HCT116 (cell line): Measurements from ENCODE around the gene KRIT1. TPM values are rescaled to one million over a fixed set of nuclear protein-coding genes. Genes with fewer than 3 reads are reported as not detected.

ENCODE experiments used
- ATAC-seq: fragments of 200-7000 bp; cut with Tn5 transposase; 2 replicates; pipeline ENCODE4 v1.9.1; 2020; ENCODE audit warnings: mild to moderate bottlenecking, moderate library complexity
- BruUV-seq: library from RNA; stranded (reverse); fragments of 400-500 nt; replicated peaks from 2 replicates; lab custom pipeline; 2021; lab: Mats Ljungman, UMichigan
- CTCF ChIA-PET: fragments of 300-600 bp; sonication (Branson Sonifier 250); formaldehyde crosslinking; loops from one replicate; lab custom pipeline; 2021; ENCODE audit warnings: antibody characterized with exemption; lab: Charles Lee
- POLR2A ChIA-PET: fragments of 300-600, 350-600 bp; sonication (Branson Sonifier 250); formaldehyde crosslinking; loops from one replicate; lab custom pipeline; 2021; ENCODE audit warnings: antibody characterized with exemption; lab: Charles Lee
- RAD21 ChIA-PET, 2 experiments: fragments of 300-600 bp; sonication (Branson Sonifier 250); formaldehyde crosslinking; loops; one replicate each; lab custom pipeline; 2023; ENCODE audit warnings: low total read pairs in 2 of 2; ENCODE audit not compliant: uncharacterized antibody in 2 of 2, unreplicated experiment in 2 of 2, low non-redundant PET in 1 of 2; lab: Charles Lee
- DNase-seq: peaks from one replicate; pipeline ENCODE4 v3.0.0-alpha.2; 2010; ENCODE audit warnings: low read depth, low spot score
- H2AFZ ChIP-seq: fragments of 200-600 bp; shearing (Covaris generic), sonication (generic); 2 replicates; pipeline ENCODE4 v1.6.1; 2017; ENCODE audit warnings: low read depth, mixed run types, mixed read lengths, antibody characterized with exemption, low read length; ENCODE audit not compliant: poor library complexity, severe bottlenecking
- H3K27ac ChIP-seq: 2 replicates; pipeline ENCODE4 v1.5.1; 2012; ENCODE audit warnings: low read depth, low read length
- H3K27me3 ChIP-seq: fragments of 200-600 bp; sonication (generic); 2 replicates; pipeline ENCODE4 v1.6.1; 2016; ENCODE audit warnings: mixed run types, low read length, mixed read lengths; ENCODE audit not compliant: insufficient read depth
- H3K36me3 ChIP-seq, 2 experiments: fragments of 200-500 bp in 1 of 2; fragments of 200-600 bp in 1 of 2; sonication (Bioruptor generic) in 1 of 2; sonication (generic) in 1 of 2; 2 replicates each; pipeline versions ENCODE4 v1.5.1 to v1.6.1; 2014 to 2016; ENCODE audit warnings: low read length in 2 of 2, inconsistent platforms in 1 of 2, mixed read lengths in 1 of 2, mixed run types in 1 of 2; ENCODE audit not compliant: insufficient read depth in 2 of 2, control insufficient read depth in 1 of 2
- H3K4me1 ChIP-seq, 2 experiments: fragments of 200-600 bp in 1 of 2; sonication (generic) in 1 of 2; 2 replicates each; pipeline versions ENCODE4 v1.5.1 to v1.6.1; 2012 to 2017; ENCODE audit warnings: low read length in 2 of 2, inconsistent platforms in 1 of 2, mild to moderate bottlenecking in 1 of 2, mixed read lengths in 1 of 2, mixed run types in 1 of 2, moderate library complexity in 1 of 2; ENCODE audit not compliant: insufficient read depth in 2 of 2, control insufficient read depth in 1 of 2
- H3K4me2 ChIP-seq: fragments of 200-600 bp; sonication (generic); 2 replicates; pipeline ENCODE4 v1.6.1; 2017; ENCODE audit warnings: mixed run types, low read length, mixed read lengths
- H3K4me3 ChIP-seq, 2 experiments: fragments of 200-600 bp in 1 of 2; sonication (generic) in 1 of 2; replicated peaks in 1 of 2; 2 replicates each; pipeline ENCODE4 v1.5.1; 2011 to 2016; ENCODE audit warnings: low read length in 2 of 2, control low read depth in 1 of 2, low read depth in 1 of 2, mild to moderate bottlenecking in 1 of 2, mixed read lengths in 1 of 2, mixed run types in 1 of 2
- H3K79me2 ChIP-seq: fragments of 200-600 bp; sonication (generic); 2 replicates; pipeline ENCODE4 v1.6.1; 2017; ENCODE audit warnings: mild to moderate bottlenecking, mixed run types, low read length, moderate library complexity, mixed read lengths; ENCODE audit not compliant: insufficient read depth
- H3K9ac ChIP-seq: fragments of 200-600 bp; sonication (generic); 2 replicates; pipeline ENCODE4 v1.6.1; 2016; ENCODE audit warnings: low read length, mixed read lengths
- H3K9me2 ChIP-seq: fragments of 200-600 bp; sonication (generic), shearing (Covaris generic); 2 replicates; pipeline ENCODE4 v1.6.1; 2017; ENCODE audit warnings: mixed run types, mild to moderate bottlenecking, moderate library complexity; ENCODE audit not compliant: insufficient read depth
- H3K9me3 ChIP-seq, 2 experiments: fragments of 200-500 bp in 1 of 2; fragments of 200-600 bp in 1 of 2; sonication (Bioruptor generic) in 1 of 2; sonication (generic) in 1 of 2; 2 replicates each; pipeline ENCODE4 v1.6.1; 2014 to 2017; ENCODE audit warnings: low read length in 2 of 2, mixed read lengths in 2 of 2, inconsistent platforms in 1 of 2, low read depth in 1 of 2, mild to moderate bottlenecking in 1 of 2, mixed run types in 1 of 2, moderate library complexity in 1 of 2; ENCODE audit not compliant: control insufficient read depth in 1 of 2, insufficient read depth in 1 of 2
- H4K20me1 ChIP-seq: fragments of 200-600 bp; sonication (generic), shearing (Covaris generic); 2 replicates; pipeline ENCODE4 v1.6.1; 2017; ENCODE audit warnings: mixed run types, mild to moderate bottlenecking, moderate library complexity; ENCODE audit not compliant: insufficient read depth
- CBX3 ChIP-seq: IDR thresholded peaks from 2 replicates; pipeline ENCODE4 v1.6.1; 2012; ENCODE audit warnings: low read depth
- CEBPB ChIP-seq: IDR thresholded peaks from 2 replicates; pipeline ENCODE4 v1.6.1; 2012; ENCODE audit warnings: low read depth
- EZH2 ChIP-seq: fragments of 200-600 bp; sonication (generic); IDR thresholded peaks from 2 replicates; pipeline ENCODE4 v1.6.1; 2017; ENCODE audit warnings: antibody characterized with exemption, mixed run types
- FOSL1 ChIP-seq: IDR thresholded peaks from 2 replicates; pipeline ENCODE4 v1.6.1; 2012; ENCODE audit warnings: low read depth
- JUND ChIP-seq: IDR thresholded peaks from 2 replicates; pipeline ENCODE4 v1.6.1; 2012
- POLR2AphosphoS5 ChIP-seq: IDR thresholded peaks from 2 replicates; pipeline ENCODE4 v1.6.1; 2011; ENCODE audit warnings: mild to moderate bottlenecking, low read depth, low read length, moderate library complexity
- RAD21 ChIP-seq: IDR thresholded peaks from 2 replicates; pipeline ENCODE4 v1.6.1; 2012; ENCODE audit warnings: low read depth, mild to moderate bottlenecking
- SIN3A ChIP-seq: IDR thresholded peaks from 2 replicates; pipeline ENCODE4 v1.6.1; 2012; ENCODE audit warnings: low read depth
- SP1 ChIP-seq: IDR thresholded peaks from 2 replicates; pipeline ENCODE4 v1.6.1; 2012; ENCODE audit warnings: low read depth
- TCF7L2 ChIP-seq: IDR thresholded peaks from 2 replicates; pipeline ENCODE4 v1.7.0; 2011; ENCODE audit warnings: borderline replicate concordance, inconsistent platforms; ENCODE audit not compliant: insufficient read depth, insufficient read length; ENCODE audit errors: extremely low read depth
- ZFX ChIP-seq: fragments of 450-650 bp; IDR thresholded peaks from 2 replicates; pipeline ENCODE4 v1.6.1; 2017
- intact Hi-C: fragments of 100-400 bp; cut with micrococcal nuclease; formaldehyde crosslinking; loops from 2 replicates; pipeline ENCODE4 v1.10.0; 2022
- total RNA-seq: library from RNA; stranded (reverse); gene quantifications from one replicate; pipeline ENCODE4 v1.2.1, GENCODE V29; 2021; ENCODE audit not compliant: unreplicated experiment
- TF ChIP-seq, protein P1 (sequence below), 3 experiments: fragments of 200-600 bp in 1 of 3; sonication (generic) in 1 of 3; IDR thresholded peaks in 2 of 3; conservative IDR thresholded peaks in 1 of 3; 2 replicates each; pipeline ENCODE4 v1.5.1; 2012 to 2017; ENCODE audit warnings: low read depth in 2 of 3, low read length in 2 of 3, antibody characterized with exemption in 1 of 3, borderline replicate concordance in 1 of 3, control low read depth in 1 of 3, mild to moderate bottlenecking in 1 of 3, mixed read lengths in 1 of 3, mixed run types in 1 of 3, moderate library complexity in 1 of 3; ENCODE audit not compliant: insufficient read depth in 1 of 3

The KRIT1 gene
- total RNA-seq, 1 experiment from 2014 or later = 32.4 TPM

DNA sequence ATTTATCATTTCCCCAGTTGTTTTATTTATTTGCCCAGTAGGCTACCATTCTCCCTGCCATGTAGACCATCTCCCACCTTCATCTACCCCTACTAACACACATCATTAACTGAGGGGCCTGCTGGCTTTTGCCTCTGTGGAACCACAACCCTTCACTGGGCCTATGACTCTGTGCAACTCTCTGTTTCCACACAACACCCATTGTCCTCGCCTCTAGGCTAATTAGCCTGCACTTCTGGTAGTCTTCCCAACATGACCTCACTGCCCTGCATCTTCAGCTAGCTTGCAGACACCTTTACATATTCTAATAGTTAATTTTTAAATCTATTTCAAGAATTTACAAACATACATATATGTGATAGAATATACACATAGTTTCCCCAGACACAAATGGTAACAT is 7.5 kb upstream of the KRIT1 start (continued):
- TF ChIP-seq RAD21 (no peak), SP1 (no peak), TCF7L2 (no peak), CEBPB (no peak), ZFX (no peak), SIN3A (no peak)
- TF ChIP-seq, protein P1, sequence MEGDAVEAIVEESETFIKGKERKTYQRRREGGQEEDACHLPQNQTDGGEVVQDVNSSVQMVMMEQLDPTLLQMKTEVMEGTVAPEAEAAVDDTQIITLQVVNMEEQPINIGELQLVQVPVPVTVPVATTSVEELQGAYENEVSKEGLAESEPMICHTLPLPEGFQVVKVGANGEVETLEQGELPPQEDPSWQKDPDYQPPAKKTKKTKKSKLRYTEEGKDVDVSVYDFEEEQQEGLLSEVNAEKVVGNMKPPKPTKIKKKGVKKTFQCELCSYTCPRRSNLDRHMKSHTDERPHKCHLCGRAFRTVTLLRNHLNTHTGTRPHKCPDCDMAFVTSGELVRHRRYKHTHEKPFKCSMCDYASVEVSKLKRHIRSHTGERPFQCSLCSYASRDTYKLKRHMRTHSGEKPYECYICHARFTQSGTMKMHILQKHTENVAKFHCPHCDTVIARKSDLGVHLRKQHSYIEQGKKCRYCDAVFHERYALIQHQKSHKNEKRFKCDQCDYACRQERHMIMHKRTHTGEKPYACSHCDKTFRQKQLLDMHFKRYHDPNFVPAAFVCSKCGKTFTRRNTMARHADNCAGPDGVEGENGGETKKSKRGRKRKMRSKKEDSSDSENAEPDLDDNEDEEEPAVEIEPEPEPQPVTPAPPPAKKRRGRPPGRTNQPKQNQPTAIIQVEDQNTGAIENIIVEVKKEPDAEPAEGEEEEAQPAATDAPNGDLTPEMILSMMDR (IDR thresholded peaks at IDR 0.05 in 2 of 3, conservative IDR thresholded peaks at IDR 0.05 in 1 of 3; ENCODE audit: borderline replicate concordance in 1 of 3, insufficient read depth in 1 of 3, low read depth in 2 of 3, low read length in 2 of 3) = no peak

DNA sequence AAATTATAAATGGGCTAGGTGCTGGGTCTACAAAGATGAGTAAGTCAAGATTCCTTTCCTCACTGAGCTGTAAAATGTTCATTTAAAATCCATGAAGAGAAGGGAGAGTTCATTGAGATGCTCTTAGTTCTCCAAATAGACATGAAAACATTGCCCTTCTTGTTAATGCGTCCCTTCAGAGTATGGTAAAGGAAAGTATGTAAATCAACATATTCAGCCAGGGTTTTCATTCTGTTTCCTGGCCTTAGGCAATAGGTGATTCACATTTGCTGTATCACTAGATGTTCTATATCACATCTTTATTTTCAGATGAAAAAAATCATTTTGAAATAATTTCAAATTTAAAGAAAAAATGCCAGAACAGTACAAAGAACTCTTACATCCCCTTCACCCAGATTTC is 5.5 kb upstream of the KRIT1 start:
- ATAC-seq (no peak), DNase-seq (no peak)
- Histone ChIP-seq H3K27ac (no peak overlapping the region), H3K4me1 (peaks cover 8 to 20% of the 10 kb centered on the region in 2 experiments; a peak in 3 of 4 replicates), H3K79me2 (peaks cover 94% of the 10 kb centered on the region), H3K9me3 (no peaks in the 10 kb centered on the region), H2AFZ (no peak overlapping the region), H4K20me1 (no peaks in the 10 kb centered on the region), H3K4me2 (no peak overlapping the region), H3K4me3 (no peak overlapping the region), H3K9ac (no peak overlapping the region), H3K9me2 (no peaks in the 10 kb centered on the region), H3K36me3 (peaks cover 0 to 7% of the 10 kb centered on the region in 2 experiments; a peak in 1 of 4 replicates), H3K27me3 (no peaks in the 10 kb centered on the region)
- CTCF ChIA-PET = no interaction called here
- RAD21 ChIA-PET = no interaction called here
- TF ChIP-seq JUND (no peak), SIN3A (no peak), POLR2AphosphoS5 (no peak), RAD21 (no peak), FOSL1 (no peak), CBX3 (no peak), EZH2 (no peak)
- BruUV-seq = no TSS peak
- POLR2A ChIA-PET = interaction anchor here (1.4 kb wide), 1 partner anchor 9 kb away, joined by 4 read pairs; no protein-coding TSS in a partner anchor
- intact Hi-C loops = no loop called here
